NCI-H748 (cell line): Measurements from ENCODE around the gene LRRK1.

Source experiments
- DNase-seq: peaks from one replicate; lab custom pipeline; 2025; ENCODE audit not compliant: unreplicated experiment; lab: John Stamatoyannopoulos, UW

The LRRK1 gene

GRCh38 chr15:100932676-100933348 lies 13.7 kb downstream of the LRRK1 start:
- DNase-seq, result no peak

- DNase-seq, result no peak
These were observed 15.0 kb downstream of the LRRK1 start for GRCh38 chr15:100934166-100934565.

DNA sequence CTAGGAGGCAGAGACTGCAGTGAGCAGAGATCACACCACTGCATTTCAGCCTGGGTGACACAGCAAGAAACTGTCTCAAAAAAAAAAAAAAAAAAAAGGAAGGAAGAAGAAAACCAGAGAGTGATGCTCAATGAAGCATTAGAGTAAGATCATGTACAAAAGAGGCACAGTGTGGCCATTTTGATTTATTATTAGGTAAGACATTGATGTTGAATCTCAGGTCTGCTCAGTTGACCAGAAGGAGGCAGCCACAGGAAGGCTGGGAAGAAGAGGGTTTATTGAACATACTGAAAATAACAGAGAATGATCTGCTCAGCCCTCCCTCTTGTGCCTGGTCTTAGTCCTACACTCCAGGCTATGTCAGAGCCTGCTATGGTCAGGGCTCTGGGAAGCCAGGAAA lies 15.6 kb downstream of the LRRK1 start:
- no peak for DNase-seq

DNA sequence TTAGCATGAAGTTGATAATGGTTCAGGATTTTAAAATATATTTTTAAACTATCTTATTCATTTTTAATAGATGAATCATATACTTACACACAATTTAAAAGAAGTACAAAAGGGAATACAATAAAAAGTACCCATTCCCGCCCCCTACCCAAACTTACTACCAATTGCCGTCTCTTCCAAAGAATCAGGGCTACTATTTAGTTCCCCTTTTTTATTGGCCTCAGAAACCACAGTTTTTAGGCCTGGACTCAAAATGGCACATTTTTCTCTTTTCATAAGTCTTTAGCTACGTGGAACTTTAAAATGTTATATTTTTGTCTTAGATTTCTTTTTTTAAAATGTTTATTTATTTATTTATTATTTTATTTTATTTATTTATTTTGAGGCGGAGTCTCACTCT lies 18.0 kb downstream of the LRRK1 start:
- DNase-seq, result no peak

DNA sequence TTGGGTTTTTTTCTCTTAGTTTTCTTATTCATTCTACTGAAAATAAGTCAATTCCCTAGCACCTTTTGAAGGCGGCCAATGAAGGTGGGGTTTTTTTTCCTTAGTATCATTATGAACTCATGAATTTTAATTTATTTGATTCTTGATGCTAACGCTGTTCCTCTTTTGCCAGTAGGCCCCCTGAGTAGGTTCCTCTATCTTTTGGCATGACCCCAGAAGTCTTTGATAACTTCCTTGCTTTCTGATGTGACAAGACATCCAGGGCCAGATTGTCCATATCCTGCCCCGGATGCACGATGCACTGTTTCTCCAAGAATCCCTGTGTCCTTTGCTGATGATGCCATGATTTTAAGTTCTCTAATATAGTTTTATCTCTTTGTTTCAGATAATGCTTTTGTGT lies 20.6 kb downstream of the LRRK1 start:
- DNase-seq, result no peak

GRCh38 chr15:100940767-100941379 lies 21.7 kb downstream of the LRRK1 start:
- no peak for DNase-seq

DNA sequence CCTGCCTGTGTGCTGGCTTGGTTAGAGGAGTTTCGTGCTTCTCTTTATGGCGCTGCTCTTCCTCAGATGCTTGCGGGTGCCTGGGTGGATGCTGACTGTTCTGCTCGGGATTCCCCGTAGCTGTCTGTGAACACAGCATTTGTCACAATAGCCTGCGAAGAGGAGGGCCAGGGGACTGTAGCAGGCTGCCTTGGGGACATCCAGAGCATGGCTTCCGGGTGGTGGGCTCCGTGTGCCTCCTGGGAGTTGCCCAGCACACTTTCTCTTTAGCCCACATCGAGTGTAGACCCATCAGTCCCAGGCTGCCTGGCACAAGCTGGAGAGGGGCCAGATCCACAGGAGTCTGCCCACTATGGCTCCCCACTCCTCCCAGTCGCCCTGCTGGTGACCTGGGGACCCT lies 22.4 kb downstream of the LRRK1 start:
- DNase-seq, result no peak

GRCh38 chr15:100942656-100943425 lies 23.7 kb downstream of the LRRK1 start:
- no peak for DNase-seq

- DNase-seq, result no peak
These were observed 25.2 kb downstream of the LRRK1 start for GRCh38 chr15:100944244-100944895.

DNA sequence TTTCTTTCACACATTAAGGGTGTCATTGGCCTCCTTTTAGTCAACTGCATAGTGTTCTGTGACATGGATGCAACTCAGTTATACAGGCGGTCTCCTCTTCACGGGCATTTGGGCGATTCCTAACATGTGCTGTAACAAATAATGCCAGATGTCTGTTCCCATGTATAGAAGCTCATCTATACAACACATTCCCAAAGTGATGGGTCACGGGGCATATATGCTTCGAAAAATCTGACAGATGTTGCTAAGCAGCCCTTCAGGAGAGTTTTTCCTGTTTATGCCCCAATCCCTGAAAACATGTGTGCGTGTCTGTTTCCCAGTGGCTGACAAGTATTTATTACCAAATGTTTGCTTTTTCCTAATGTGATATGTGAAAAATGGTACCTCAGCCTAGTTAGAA lies 25.8 kb downstream of the LRRK1 start:
- DNase-seq, result no peak

DNA sequence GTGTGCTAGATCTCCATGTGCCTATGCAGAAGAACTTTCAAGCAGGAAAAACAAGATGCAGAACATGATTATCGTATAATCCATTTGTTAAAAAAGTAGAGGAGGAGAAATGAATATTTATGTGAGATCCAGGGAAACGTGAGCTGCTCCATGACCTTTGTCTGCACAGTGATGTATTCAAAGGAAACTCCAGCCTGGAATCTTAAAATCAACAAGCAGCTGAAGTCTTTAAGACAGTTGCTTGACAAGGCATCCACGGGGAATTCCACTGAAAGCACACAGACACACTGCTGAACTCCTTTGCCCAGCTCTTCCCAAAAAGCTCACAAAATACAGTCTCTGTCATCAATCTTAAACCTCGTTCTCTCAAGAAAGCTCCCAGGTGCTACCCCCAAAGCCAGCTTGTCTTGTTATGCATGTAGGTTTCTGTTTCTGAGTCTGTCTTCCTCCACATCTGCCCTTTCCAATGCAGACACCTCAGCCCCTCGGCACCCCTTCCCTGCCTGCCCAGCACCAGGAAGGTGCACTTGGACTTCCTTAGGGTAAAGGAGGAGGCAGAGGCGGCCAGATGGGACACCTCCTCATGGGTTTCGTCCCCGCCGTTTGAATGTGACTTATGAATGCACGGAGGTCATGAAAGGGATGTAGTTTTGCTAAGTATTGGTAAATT lies 28.7 kb downstream of the LRRK1 start:
- no peak for DNase-seq

- DNase-seq, result no peak
These were observed 29.2 kb downstream of the LRRK1 start for GRCh38 chr15:100948430-100948762.

- DNase-seq, result no peak
These were observed 30.5 kb downstream of the LRRK1 start for GRCh38 chr15:100949691-100950090.

DNA sequence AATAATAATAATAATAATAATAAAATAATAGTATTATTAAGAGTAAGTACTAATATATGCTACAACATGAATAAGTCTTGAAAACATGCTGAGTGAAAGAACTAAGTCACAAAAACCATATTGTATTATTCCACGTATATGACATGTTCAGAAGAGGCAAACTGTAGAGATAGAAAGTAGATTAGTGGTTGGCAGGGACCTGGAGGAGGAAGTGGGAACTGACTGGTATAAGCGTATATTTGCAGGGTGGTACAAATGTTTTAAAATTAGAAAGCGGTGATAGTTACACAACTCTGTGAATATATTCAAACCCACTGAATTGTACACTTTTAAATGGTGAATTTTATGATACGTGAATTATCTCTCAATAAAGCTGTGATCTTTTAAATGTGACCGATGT lies 32.8 kb downstream of the LRRK1 start:
- DNase-seq, result no peak

- DNase-seq, result no peak
These were observed 33.4 kb downstream of the LRRK1 start for GRCh38 chr15:100952566-100952965.

- DNase-seq, result no peak
These were observed 39.3 kb downstream of the LRRK1 start for GRCh38 chr15:100958326-100959065.

DNA sequence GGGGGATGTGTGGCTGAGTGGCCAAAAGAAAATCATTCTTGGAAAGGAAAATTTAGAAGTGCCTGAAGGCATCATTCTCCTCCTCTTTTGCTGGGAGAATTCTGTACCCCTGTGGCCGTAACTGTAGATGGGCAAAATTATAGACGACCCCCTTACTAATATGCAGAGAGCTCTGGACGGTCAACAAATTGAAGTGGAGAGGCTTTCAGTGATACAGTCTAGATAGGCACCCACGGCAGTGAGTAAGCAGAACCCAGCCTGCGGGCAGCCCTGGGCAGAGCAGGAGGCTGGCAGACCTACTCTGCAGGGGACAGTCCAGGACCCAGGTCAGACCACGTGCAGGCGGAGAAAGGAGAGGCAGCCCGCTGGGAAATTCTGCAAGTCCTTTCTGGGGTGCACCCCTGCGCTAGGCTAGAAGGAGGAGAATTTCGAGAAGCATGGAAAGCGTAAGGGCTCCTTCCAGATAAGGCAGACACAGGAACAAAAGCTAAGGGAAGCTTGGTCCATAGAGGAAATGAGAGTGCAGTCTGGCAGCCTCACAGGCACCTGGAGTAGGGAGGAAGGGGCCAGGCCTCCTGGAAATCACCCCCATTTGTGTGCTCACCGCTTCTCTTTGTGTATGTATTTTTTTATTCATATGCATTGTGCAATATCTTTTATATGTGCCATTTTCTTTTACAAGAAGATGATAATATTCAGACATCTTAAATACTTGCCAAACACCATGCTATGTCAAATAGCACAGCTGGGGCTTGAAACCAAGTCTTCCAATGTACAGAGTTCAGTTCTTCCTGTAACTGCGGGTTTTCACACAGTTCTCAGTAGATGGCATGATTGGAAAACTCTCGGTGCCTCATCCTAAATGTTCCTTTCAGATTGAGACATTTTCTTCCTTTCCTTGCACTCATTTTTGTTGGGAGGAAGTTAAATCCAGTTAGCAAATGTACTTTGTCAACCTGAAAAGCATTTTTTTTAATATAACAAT lies 40.2 kb downstream of the LRRK1 start:
- no peak for DNase-seq

DNA sequence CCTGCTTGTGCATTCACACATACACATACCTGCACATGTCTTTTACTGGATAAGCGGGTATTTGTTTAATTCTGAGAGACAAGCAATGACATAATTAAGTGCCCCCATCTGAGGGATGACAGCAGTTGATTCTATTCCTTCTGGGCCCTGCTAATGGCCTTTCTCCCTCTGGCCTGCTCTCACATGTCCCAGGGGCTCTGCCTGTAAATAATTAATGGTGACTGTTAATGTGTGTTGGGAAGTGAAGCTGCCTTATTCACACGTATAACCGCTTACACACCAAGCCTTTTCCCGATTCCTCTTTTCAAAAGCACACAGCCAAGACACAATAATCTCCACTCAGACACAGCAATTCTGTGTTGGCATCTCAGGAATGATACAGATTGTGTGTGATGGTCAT lies 47.8 kb downstream of the LRRK1 start:
- no peak for DNase-seq
